Testis (tissue), 2 donors: Measurements from ENCODE around the gene TECPR2.

ENCODE experiments used
- POLR2A ChIP-seq: fragments of 450-650 bp; IDR thresholded peaks from one replicate; pipeline ENCODE4 v1.6.1; 2017; ENCODE audit warnings: antibody characterized with exemption, mild to moderate bottlenecking, moderate library complexity
- TF ChIP-seq, protein P1 (sequence below), 3 experiments: fragments of 450-650 bp in 2 of 3; fragments of 200-600 bp in 1 of 3; sonication (generic) in 1 of 3; IDR thresholded peaks; one replicate each; pipeline ENCODE4 v1.5.1; 2016 to 2019; ENCODE audit warnings: antibody characterized with exemption in 3 of 3, mild to moderate bottlenecking in 2 of 3, moderate library complexity in 1 of 3

- TF ChIP-seq, protein P1, sequence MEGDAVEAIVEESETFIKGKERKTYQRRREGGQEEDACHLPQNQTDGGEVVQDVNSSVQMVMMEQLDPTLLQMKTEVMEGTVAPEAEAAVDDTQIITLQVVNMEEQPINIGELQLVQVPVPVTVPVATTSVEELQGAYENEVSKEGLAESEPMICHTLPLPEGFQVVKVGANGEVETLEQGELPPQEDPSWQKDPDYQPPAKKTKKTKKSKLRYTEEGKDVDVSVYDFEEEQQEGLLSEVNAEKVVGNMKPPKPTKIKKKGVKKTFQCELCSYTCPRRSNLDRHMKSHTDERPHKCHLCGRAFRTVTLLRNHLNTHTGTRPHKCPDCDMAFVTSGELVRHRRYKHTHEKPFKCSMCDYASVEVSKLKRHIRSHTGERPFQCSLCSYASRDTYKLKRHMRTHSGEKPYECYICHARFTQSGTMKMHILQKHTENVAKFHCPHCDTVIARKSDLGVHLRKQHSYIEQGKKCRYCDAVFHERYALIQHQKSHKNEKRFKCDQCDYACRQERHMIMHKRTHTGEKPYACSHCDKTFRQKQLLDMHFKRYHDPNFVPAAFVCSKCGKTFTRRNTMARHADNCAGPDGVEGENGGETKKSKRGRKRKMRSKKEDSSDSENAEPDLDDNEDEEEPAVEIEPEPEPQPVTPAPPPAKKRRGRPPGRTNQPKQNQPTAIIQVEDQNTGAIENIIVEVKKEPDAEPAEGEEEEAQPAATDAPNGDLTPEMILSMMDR (IDR thresholded peaks at IDR 0.05): no peak
- no peak for TF ChIP-seq POLR2A
These were observed 47.6 kb upstream of the TECPR2 start for GRCh38 chr14:102315121-102315520.
